Glutamatergic neuron (in vitro differentiated cells): Measurements from ENCODE around the gene TAS2R30. TPM values are rescaled to one million over a fixed set of nuclear protein-coding genes. Genes with fewer than 3 reads are reported as not detected.

Source experiments
- DNase-seq: peaks from one replicate; pipeline ENCODE4 v3.0.0; 2022
- H3K27ac Mint-ChIP-seq: one replicate; pipeline ENCODE4 v1.8.0; 2020; ENCODE audit warnings: mild to moderate bottlenecking, mixed read lengths, inconsistent platforms; ENCODE audit not compliant: unreplicated experiment
- H3K27me3 Mint-ChIP-seq: one replicate; pipeline ENCODE4 v1.8.0; 2020; ENCODE audit warnings: mild to moderate bottlenecking, moderate library complexity, mixed read lengths, inconsistent platforms; ENCODE audit not compliant: unreplicated experiment
- H3K36me3 Mint-ChIP-seq: one replicate; pipeline ENCODE4 v1.8.0; 2020; ENCODE audit warnings: mild to moderate bottlenecking, mixed read lengths, inconsistent platforms; ENCODE audit not compliant: unreplicated experiment
- H3K4me1 Mint-ChIP-seq: one replicate; pipeline ENCODE4 v1.8.0; 2020; ENCODE audit warnings: mild to moderate bottlenecking, low read depth, mixed read lengths, inconsistent platforms; ENCODE audit not compliant: unreplicated experiment
- H3K4me3 Mint-ChIP-seq: one replicate; pipeline ENCODE4 v1.8.0; 2020; ENCODE audit warnings: mild to moderate bottlenecking, mixed read lengths, inconsistent platforms; ENCODE audit not compliant: unreplicated experiment
- H3K9me3 Mint-ChIP-seq: one replicate; pipeline ENCODE4 v1.8.0; 2020; ENCODE audit warnings: mild to moderate bottlenecking, moderate library complexity, mixed read lengths, inconsistent platforms; ENCODE audit not compliant: unreplicated experiment
- total RNA-seq: library from RNA; stranded (reverse); fragmentation: NEBNext Ultra II Directional; extraction: Animal tissue kit (Norgen Biotek cat#: 25700); gene quantifications from one replicate; pipeline ENCODE4 v1.2.1, GENCODE V29; 2021; ENCODE audit not compliant: unreplicated experiment
- TF ChIP-seq, protein P1 (sequence below): fragments of 200-600 bp; sonication (generic); IDR thresholded peaks from one replicate; pipeline ENCODE4 v1.5.0; 2021; ENCODE audit not compliant: partially characterized antibody, unreplicated experiment

The TAS2R30 gene
- total RNA-seq, 1 donor from 2014 or later = 5.1 TPM

DNA sequence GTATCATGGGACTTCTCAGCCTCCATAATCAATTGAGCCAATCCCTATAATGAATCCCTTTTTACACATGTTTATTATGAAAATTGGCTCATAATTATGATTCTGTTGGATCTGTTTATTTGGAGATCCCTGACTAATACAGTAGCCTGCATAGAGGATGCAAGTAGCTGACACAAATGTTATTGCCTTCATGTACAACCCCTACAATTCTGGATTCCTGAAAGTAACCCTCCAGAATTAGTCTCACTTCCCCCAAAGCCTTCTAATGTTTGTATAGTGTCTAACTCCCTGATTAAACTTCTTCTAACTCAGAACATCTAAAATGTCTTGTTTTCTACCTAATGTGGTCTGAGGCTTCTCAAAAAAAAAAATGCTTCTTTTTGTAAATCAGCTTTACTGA is 29.9 kb upstream of the TAS2R30 start:
- Mint-ChIP-seq H3K27ac (no peak overlapping the region), H3K27me3 (peaks cover 2% of the 10 kb centered on the region), H3K4me3 (no peak overlapping the region), H3K9me3 (peaks cover 2% of the 10 kb centered on the region), H3K4me1 (peaks cover 14% of the 10 kb centered on the region), H3K36me3 (no peaks in the 10 kb centered on the region)
- TF ChIP-seq, protein P1, sequence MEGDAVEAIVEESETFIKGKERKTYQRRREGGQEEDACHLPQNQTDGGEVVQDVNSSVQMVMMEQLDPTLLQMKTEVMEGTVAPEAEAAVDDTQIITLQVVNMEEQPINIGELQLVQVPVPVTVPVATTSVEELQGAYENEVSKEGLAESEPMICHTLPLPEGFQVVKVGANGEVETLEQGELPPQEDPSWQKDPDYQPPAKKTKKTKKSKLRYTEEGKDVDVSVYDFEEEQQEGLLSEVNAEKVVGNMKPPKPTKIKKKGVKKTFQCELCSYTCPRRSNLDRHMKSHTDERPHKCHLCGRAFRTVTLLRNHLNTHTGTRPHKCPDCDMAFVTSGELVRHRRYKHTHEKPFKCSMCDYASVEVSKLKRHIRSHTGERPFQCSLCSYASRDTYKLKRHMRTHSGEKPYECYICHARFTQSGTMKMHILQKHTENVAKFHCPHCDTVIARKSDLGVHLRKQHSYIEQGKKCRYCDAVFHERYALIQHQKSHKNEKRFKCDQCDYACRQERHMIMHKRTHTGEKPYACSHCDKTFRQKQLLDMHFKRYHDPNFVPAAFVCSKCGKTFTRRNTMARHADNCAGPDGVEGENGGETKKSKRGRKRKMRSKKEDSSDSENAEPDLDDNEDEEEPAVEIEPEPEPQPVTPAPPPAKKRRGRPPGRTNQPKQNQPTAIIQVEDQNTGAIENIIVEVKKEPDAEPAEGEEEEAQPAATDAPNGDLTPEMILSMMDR = no peak
- no peak for DNase-seq

DNA sequence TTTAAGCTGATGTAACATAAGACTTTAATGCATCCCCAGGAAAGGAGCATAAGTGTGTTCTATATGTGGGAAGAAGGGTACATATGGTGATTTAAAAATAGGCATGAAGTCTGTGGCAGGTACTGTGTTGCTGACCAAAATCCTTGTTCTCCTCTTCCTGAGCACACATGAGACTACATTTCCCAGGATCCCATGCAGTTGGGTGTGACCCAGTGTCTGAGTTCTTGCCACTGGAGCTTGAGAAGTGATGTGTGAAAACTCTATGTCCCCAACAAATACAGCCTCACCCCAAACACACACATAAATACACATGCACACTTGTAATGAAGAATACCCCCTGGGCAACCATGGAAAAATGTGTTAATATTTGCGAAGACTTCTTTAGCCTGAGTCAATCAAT is 28.1 kb upstream of the TAS2R30 start:
- Mint-ChIP-seq H3K4me1 (peaks cover 14% of the 10 kb centered on the region), H3K27ac (no peak overlapping the region), H3K36me3 (no peaks in the 10 kb centered on the region), H3K27me3 (no peaks in the 10 kb centered on the region), H3K4me3 (no peak overlapping the region), H3K9me3 (no peaks in the 10 kb centered on the region)
- TF ChIP-seq, protein P1 = no peak
- no peak for DNase-seq

- Mint-ChIP-seq H3K4me1 (peaks cover 9% of the 10 kb centered on the region), H3K27ac (peak overlapping the region; percentile 44), H3K4me3 (no peak overlapping the region), H3K9me3 (peaks cover 2% of the 10 kb centered on the region), H3K27me3 (no peaks in the 10 kb centered on the region), H3K36me3 (no peaks in the 10 kb centered on the region)
- TF ChIP-seq, protein P1 = no peak
- DNase-seq = no peak
Measured at GRCh38 chr12:11158885-11159444, 24.5 kb upstream of the TAS2R30 start.

- DNase-seq = no peak
Measured at GRCh38 chr12:11154400-11154925, 20.0 kb upstream of the TAS2R30 start.

GRCh38 chr12:11152725-11153124 is 18.3 kb upstream of the TAS2R30 start:
- no peak overlapping the region for H3K4me3 Mint-ChIP-seq
- H3K27me3 Mint-ChIP-seq = no peaks in the 10 kb centered on the region
- peaks cover 6% of the 10 kb centered on the region for H3K4me1 Mint-ChIP-seq
- H3K36me3 Mint-ChIP-seq = no peaks in the 10 kb centered on the region
- H3K9me3 Mint-ChIP-seq = peaks cover 2% of the 10 kb centered on the region
- no peak for DNase-seq
- TF ChIP-seq, protein P1 = no peak
- no peak overlapping the region for H3K27ac Mint-ChIP-seq

More at GRCh38 chr12:11154400-11154925, 20.0 kb upstream of the TAS2R30 start:
- Mint-ChIP-seq H3K4me3 (no peak overlapping the region), H3K9me3 (peaks cover 2% of the 10 kb centered on the region), H3K27ac (no peak overlapping the region), H3K27me3 (no peaks in the 10 kb centered on the region), H3K36me3 (no peaks in the 10 kb centered on the region), H3K4me1 (peaks cover 11% of the 10 kb centered on the region)
- TF ChIP-seq, protein P1 = no peak
